C4-2B (cell line): Measurements from ENCODE around the gene PRKCA.

Source experiments
- ZFX ChIP-seq: fragments of 450-650 bp; IDR thresholded peaks from 2 replicates; pipeline ENCODE4 v1.6.1; 2017
- TF ChIP-seq, protein P1 (sequence below): fragments of 450-650 bp; conservative IDR thresholded peaks from 2 replicates; pipeline ENCODE4 v1.5.1; 2017; ENCODE audit warnings: mild to moderate bottlenecking

DNA sequence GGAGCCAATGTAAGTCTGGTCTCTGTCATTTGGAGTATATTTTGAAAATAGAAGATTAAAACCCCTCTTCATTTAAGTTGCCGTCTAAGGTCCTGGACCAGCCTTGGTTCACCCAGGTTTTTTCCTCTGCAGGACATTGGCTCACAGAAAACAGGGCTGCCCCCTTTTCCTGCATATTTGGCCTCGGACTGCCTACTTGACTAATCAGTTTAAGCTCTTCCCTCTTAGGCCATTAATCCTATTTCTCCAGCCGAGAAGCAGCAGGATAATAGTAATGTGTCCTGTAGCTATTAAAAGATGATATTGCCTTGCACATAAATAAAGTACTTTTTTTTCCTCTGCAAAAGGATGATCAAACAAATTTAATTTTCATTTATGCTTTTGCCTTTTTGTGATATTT lies 52.1 kb downstream of the PRKCA start:
- TF ChIP-seq, protein P1, sequence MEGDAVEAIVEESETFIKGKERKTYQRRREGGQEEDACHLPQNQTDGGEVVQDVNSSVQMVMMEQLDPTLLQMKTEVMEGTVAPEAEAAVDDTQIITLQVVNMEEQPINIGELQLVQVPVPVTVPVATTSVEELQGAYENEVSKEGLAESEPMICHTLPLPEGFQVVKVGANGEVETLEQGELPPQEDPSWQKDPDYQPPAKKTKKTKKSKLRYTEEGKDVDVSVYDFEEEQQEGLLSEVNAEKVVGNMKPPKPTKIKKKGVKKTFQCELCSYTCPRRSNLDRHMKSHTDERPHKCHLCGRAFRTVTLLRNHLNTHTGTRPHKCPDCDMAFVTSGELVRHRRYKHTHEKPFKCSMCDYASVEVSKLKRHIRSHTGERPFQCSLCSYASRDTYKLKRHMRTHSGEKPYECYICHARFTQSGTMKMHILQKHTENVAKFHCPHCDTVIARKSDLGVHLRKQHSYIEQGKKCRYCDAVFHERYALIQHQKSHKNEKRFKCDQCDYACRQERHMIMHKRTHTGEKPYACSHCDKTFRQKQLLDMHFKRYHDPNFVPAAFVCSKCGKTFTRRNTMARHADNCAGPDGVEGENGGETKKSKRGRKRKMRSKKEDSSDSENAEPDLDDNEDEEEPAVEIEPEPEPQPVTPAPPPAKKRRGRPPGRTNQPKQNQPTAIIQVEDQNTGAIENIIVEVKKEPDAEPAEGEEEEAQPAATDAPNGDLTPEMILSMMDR = no peak
- no peak for TF ChIP-seq ZFX
